Renal pelvis (tissue), 4 donors: ENCODE data around the gene RMI2. TPM values are rescaled to one million over a fixed set of nuclear protein-coding genes. Genes with fewer than 3 reads are reported as not detected.

Source experiments
- DNase-seq: peaks from one replicate; pipeline ENCODE4 v3.0.0-alpha.2; 2013
- polyA plus RNA-seq, 3 donors: library from polyadenylated mRNA; unstranded; fragments of 120-200 nt; gene quantifications; one replicate each; pipeline ENCODE4 v1.2.1, GENCODE V29; 2013; ENCODE audit not compliant: insufficient read length in 3 of 3

The RMI2 gene
- polyA plus RNA-seq, 3 donors = 21.1 to 31.2 (median 28.3) TPM

DNA sequence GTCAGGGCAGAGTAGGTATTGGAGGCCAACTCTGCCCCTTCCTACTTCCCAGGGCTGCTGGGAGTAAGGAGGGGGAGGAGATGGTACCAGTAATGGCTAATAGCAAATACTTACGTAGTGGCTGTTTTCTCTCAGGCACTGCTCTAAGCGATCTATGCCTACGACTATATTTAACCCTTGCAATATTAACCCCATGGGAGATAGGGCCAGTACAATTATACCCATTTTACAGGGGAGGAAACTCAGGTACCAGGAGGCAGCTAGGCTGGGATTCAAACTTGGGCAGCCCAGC, 50.6 kb downstream of the RMI2 start:
- DNase-seq = no peak

DNA sequence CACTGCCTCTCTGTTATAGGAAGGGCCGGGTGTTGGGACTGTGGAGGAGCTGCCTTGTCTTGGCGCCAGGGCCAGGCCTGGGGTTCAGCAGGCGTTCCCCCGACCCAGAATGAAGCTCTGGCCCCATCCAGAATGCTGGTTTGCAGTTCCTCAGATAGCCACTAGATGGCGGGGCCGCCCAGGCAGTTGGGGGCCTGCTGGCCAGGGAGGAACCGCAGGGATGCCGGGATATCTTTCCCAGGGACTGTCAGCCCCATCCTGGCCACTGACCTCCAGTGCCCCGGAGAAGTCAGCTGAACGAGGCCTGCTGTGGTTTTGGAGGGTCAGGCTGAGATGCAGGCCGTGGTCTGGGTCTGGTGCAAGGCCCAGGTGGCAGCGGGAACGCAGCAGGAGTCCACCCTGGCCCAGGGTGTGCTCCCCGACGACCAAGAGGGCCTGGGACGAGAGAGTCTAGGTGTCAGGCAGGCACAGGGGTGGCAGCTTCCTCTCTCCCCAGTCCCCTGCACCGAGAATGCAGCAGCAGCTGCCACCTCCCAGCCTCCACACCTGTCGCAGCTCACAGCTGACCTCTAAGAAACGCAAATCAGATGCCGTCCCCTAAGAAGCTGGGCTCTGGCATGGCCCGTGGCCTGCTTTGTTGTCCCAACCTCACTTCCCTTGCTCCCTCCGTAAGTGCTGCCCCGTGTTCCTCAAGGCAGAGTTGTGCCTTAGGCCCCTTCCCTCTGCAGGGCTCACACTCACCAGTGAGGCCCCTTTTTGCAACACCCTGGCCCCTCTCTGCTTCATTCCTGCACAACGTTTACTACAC, 51.2 kb downstream of the RMI2 start:
- peak; percentile 60 for DNase-seq

DNA sequence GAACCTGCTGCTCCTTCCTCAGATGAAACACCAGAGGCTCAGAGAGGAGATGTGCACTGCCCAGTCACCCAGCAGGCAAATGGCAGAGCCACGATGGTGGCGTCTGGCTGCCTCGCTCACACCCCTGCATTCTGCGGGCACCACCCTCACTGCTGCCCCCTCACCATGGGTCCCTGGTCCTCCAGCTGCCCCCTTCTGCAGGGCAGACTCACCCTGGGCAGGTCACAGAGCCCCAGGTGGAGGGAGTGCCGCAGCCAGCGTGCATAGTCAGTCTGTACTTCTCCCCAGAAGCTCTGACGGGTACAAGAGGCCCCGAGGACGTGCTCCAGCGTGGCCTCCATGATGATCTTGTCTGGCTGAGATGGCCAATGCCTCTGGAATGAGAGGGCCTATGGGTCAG, 52.9 kb downstream of the RMI2 start:
- no peak for DNase-seq

DNA sequence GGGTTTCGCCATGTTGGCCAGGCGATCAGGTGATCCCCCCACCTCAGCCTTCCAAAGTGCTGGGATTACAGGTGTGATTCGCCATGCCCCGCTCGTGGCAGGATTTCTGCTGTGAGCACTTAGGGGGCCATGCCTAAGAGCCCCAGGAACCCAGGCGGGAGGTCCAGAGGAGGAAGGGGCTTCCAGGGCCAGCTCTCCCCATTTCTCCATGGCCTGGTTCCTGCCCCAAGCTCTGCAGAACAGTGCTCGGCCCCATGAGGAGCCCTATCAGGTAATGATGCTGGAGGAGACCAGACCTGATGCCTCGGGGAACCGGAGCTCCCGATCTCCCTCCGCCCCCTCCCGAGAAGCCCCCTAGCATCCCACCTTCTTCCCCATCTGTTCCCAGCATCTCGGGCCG, 53.6 kb downstream of the RMI2 start:
- DNase-seq = no peak

DNA sequence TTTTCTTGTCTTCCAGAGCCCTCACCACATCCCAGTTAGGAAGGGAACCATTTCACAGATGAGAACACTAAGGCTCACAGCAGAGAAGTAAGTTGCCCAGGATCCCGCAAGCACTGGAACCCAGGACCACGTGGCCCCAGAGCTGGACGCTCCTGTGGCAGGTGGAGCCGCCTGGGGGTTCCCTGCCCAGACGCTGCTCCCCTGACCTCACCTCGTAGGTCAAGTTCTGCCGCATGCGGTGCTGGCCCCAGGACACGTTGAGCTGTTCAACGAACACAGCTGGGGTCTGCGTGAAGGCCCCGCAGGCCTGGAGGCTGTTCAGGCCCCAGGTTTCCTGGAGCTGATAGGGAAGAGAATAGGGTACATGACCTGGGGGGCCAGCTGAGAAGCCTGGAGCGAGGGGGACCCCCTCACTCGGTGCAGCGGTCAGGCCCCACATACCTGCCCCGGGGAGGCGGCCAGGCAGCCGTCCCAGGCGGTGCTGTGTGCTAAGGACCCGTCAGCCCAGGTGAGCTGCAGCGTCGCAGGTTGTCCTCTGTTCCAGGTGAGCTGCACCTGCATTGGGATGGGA, 54.1 kb downstream of the RMI2 start:
- no peak for DNase-seq

DNA sequence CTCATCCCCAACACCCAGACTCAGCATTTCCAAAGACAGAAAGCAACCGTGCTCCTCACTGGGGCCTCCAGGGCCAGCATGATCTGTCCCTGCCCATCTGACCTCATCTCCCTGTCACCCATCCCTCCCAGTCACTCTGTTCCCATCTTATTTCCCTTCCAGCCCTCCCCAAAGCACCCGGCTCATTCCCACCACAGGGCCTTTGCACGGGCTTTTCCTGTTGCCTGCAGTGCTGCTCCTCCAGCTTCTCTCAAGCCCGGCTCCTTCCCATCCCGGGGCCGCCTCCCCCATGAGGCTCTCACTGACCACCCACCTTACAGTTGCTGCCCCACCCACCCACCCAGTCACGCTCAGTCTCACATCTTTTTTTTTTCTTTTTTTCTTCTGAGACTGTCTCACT, 54.8 kb downstream of the RMI2 start:
- DNase-seq = no peak

Other genes with a start within 250 kb of the RMI2 start
- gene SOCS1, start 89.3 kb upstream of the RMI2 start, polyA plus RNA-seq = 1 to 10 TPM; 4.8 to 9.1 (median 6.6) TPM
- not detected for gene TNP2, start 76.1 kb upstream of the RMI2 start, polyA plus RNA-seq
- gene PRM3, start 71.8 kb upstream of the RMI2 start, polyA plus RNA-seq = not detected
- not detected for gene PRM2, start 69.0 kb upstream of the RMI2 start, polyA plus RNA-seq
- not detected for gene PRM1, start 64.1 kb upstream of the RMI2 start, polyA plus RNA-seq
- 100 to 1,000 TPM in 2 of 3 donors, 10 to 100 TPM in 1; 99.4 to 104 (median 103) TPM for gene LITAF, start 241.5 kb downstream of the RMI2 start, polyA plus RNA-seq